HG02938 (cell line): ENCODE data around the gene GMPR2.

ENCODE experiments used
- ATAC-seq: cut with Tn5 transposase; IDR thresholded peaks from one replicate; pipeline ENCODE4 v1.9.1; 2021; ENCODE audit warnings: mild to moderate bottlenecking, moderate library complexity; ENCODE audit not compliant: unreplicated experiment

Gene GMPR2

GRCh38 chr14:24249230-24250021 is 16.7 kb downstream of the GMPR2 start:
- ATAC-seq = no peak

GRCh38 chr14:24250354-24250753 is 17.6 kb downstream of the GMPR2 start:
- ATAC-seq = no peak

- ATAC-seq = no peak
Observed at GRCh38 chr14:24251880-24252288, 19.2 kb downstream of the GMPR2 start.

- no peak for ATAC-seq
Observed at GRCh38 chr14:24252289-24253124, 19.8 kb downstream of the GMPR2 start.

GRCh38 chr14:24253936-24254335 is 21.2 kb downstream of the GMPR2 start:
- ATAC-seq = no peak

GRCh38 chr14:24254630-24255392 is 22.1 kb downstream of the GMPR2 start:
- ATAC-seq = no peak

GRCh38 chr14:24255438-24255837 is 22.7 kb downstream of the GMPR2 start:
- no peak for ATAC-seq

GRCh38 chr14:24255931-24256711 is 23.4 kb downstream of the GMPR2 start:
- no peak for ATAC-seq

GRCh38 chr14:24256960-24257359 is 24.2 kb downstream of the GMPR2 start:
- ATAC-seq = no peak

GRCh38 chr14:24258119-24258518 is 25.4 kb downstream of the GMPR2 start:
- ATAC-seq = no peak

- ATAC-seq = no peak
Observed at GRCh38 chr14:24258548-24259265, 26.0 kb downstream of the GMPR2 start.

GRCh38 chr14:24259282-24260025 is 26.7 kb downstream of the GMPR2 start:
- no peak for ATAC-seq

- ATAC-seq = no peak
Observed at GRCh38 chr14:24260026-24260779, 27.5 kb downstream of the GMPR2 start.

- ATAC-seq = no peak
Observed at GRCh38 chr14:24260780-24261157, 28.0 kb downstream of the GMPR2 start.

GRCh38 chr14:24261256-24261968 is 28.7 kb downstream of the GMPR2 start:
- no peak for ATAC-seq

- ATAC-seq = no peak
Observed at GRCh38 chr14:24261969-24262327, 29.2 kb downstream of the GMPR2 start.

- no peak for ATAC-seq
Observed at GRCh38 chr14:24262821-24263733, 30.3 kb downstream of the GMPR2 start, which contains the start of gene TGM1. TGM1 (minus strand) TSS chr14:24263177; CDS start chr14:24262352, 825 bp downstream.
